Measurements from ENCODE around the gene PGAM2.

GRCh38 chr7:44107116-44107960 is 42.0 kb upstream of the PGAM2 start:
- TF ChIP-seq TAF1 (IDR thresholded peaks at IDR 0.05; ENCODE audit: borderline replicate concordance, insufficient read depth, low read length) (no peak), POLR2AphosphoS5 (IDR thresholded peaks at IDR 0.05; ENCODE audit: low read depth, low read length) (no peak)

All from PFSK-1 (cell line).